ENCODE data around the gene ZNHIT1.
"Not testable (repeated sequence)": the region's sequence is repeated elsewhere in the genome, so short reads cannot be mapped to it uniquely, and the experiment has no call there.

ZNHIT1 gene

GRCh38 chr7:101201695-101202602 lies 16.0 kb upstream of the ZNHIT1 start:
- H3K4me3 ChIP-seq (replicated peaks; ENCODE audit: low read depth, low read length): no peak overlapping the region
- no peak for DNase-seq (ENCODE audit: low read depth)
- no peak for TF ChIP-seq CTCF (IDR thresholded peaks at IDR 0.05; ENCODE audit: low read length, missing control alignments)

- no peak for DNase-seq (ENCODE audit: low read depth)
- no peak overlapping the region for H3K4me3 ChIP-seq (replicated peaks; ENCODE audit: low read depth, low read length)
- TF ChIP-seq CTCF (IDR thresholded peaks at IDR 0.05; ENCODE audit: low read length, missing control alignments): no peak
Measured at GRCh38 chr7:101202603-101202918, 15.4 kb upstream of the ZNHIT1 start.

- DNase-seq (ENCODE audit: low read depth): peak; percentile 36
- H3K4me3 ChIP-seq (replicated peaks; ENCODE audit: low read depth, low read length): not testable (repeated sequence)
Measured at GRCh38 chr7:101203740-101204738, 13.9 kb upstream of the ZNHIT1 start.

GRCh38 chr7:101205901-101206664 lies 11.9 kb upstream of the ZNHIT1 start:
- no peak for TF ChIP-seq CTCF (IDR thresholded peaks at IDR 0.05; ENCODE audit: low read length, missing control alignments)
- no peak for DNase-seq (ENCODE audit: low read depth)
- H3K4me3 ChIP-seq (replicated peaks; ENCODE audit: low read depth, low read length): no peak overlapping the region

- no peak for DNase-seq (ENCODE audit: low read depth)
- TF ChIP-seq CTCF (IDR thresholded peaks at IDR 0.05; ENCODE audit: low read length, missing control alignments): no peak
Measured at GRCh38 chr7:101206665-101207042, 11.3 kb upstream of the ZNHIT1 start.

GRCh38 chr7:101207459-101207858 lies 10.5 kb upstream of the ZNHIT1 start:
- no peak for DNase-seq (ENCODE audit: low read depth)
- no peak for TF ChIP-seq CTCF (IDR thresholded peaks at IDR 0.05; ENCODE audit: low read length, missing control alignments)

More at GRCh38 chr7:101206665-101207042, 11.3 kb upstream of the ZNHIT1 start:
- no peak overlapping the region for H3K4me3 ChIP-seq (replicated peaks; ENCODE audit: low read depth, low read length)

More at GRCh38 chr7:101207459-101207858, 10.5 kb upstream of the ZNHIT1 start:
- no peak overlapping the region for H3K4me3 ChIP-seq (replicated peaks; ENCODE audit: low read depth, low read length)

Data from fibroblast of pulmonary artery (primary cell).